Measurements from ENCODE around the gene MRPL44.
"Not testable (repeated sequence)": the region's sequence is repeated elsewhere in the genome, so short reads cannot be mapped to it uniquely, and the experiment has no call there.

Gene MRPL44

GRCh38 chr2:223937535-223937934 lies 19.7 kb upstream of the MRPL44 start:
- CTCF ChIA-PET = no interaction called here
- Histone ChIP-seq H3K27ac (ENCODE audit: insufficient read depth in 1 of 2, low read depth in 1 of 2, low read length in 2 of 2, poor library complexity in 1 of 2, severe bottlenecking in 2 of 2) (no peak overlapping the region), H3K36me3 (ENCODE audit: control insufficient read depth in 4 of 4, insufficient read depth in 4 of 4, low read length in 3 of 4) (peaks cover 0 to 2% (median 0%) of the 10 kb centered on the region in 4 experiments), H3K4me3 (ENCODE audit: control insufficient read depth in 1 of 7, extremely low read depth in 1 of 7, insufficient read depth in 4 of 7, low read depth in 2 of 7, low read length in 6 of 7) (no peak overlapping the region), H3K9me3 (ENCODE audit: control extremely low read depth in 1 of 5, control insufficient read depth in 4 of 5, insufficient read depth in 2 of 5, low read depth in 1 of 5, low read length in 4 of 5) (no peaks in the 10 kb centered on the region), H3K27me3 (replicated peaks in 2 of 5; ENCODE audit: control insufficient read depth in 4 of 5, insufficient read depth in 5 of 5, low read length in 4 of 5) (no peaks in the 10 kb centered on the region), H3K4me1 (ENCODE audit: control extremely low read depth in 1 of 4, control insufficient read depth in 4 of 4, insufficient read depth in 4 of 4, low read length in 3 of 4) (peaks cover 0 to 9% (median 0%) of the 10 kb centered on the region in 4 experiments)
- DNase-seq = no peak
- WGBS (ENCODE audit: insufficient coverage) = 0% methylated on average over 1 of the region's 1 CpG
- POLR2A ChIA-PET = no interaction called here

GRCh38 chr2:223939438-223939837 lies 17.8 kb upstream of the MRPL44 start:
- H3K4me3 ChIP-seq (ENCODE audit: control insufficient read depth in 1 of 7, extremely low read depth in 1 of 7, insufficient read depth in 4 of 7, low read depth in 2 of 7, low read length in 6 of 7); CTCF ChIA-PET; H3K36me3 ChIP-seq (ENCODE audit: control insufficient read depth in 4 of 4, insufficient read depth in 4 of 4, low read length in 3 of 4); POLR2A ChIA-PET; H3K27ac ChIP-seq (ENCODE audit: insufficient read depth in 1 of 2, low read depth in 1 of 2, low read length in 2 of 2, poor library complexity in 1 of 2, severe bottlenecking in 2 of 2); H3K27me3 ChIP-seq (replicated peaks in 2 of 5; ENCODE audit: control insufficient read depth in 4 of 5, insufficient read depth in 5 of 5, low read length in 4 of 5); H3K9me3 ChIP-seq (ENCODE audit: control extremely low read depth in 1 of 5, control insufficient read depth in 4 of 5, insufficient read depth in 2 of 5, low read depth in 1 of 5, low read length in 4 of 5): not testable (repeated sequence)
- DNase-seq = peak in 2 of 3 donors; percentile 44 to 51
- H3K4me1 ChIP-seq (ENCODE audit: control extremely low read depth in 1 of 4, control insufficient read depth in 4 of 4, insufficient read depth in 4 of 4, low read length in 3 of 4) = peaks cover 0 to 22% (median 8%) of the 10 kb centered on the region in 4 experiments
- WGBS (ENCODE audit: insufficient coverage) = no CpG with 5 or more reads among the region's 2 CpGs

DNA sequence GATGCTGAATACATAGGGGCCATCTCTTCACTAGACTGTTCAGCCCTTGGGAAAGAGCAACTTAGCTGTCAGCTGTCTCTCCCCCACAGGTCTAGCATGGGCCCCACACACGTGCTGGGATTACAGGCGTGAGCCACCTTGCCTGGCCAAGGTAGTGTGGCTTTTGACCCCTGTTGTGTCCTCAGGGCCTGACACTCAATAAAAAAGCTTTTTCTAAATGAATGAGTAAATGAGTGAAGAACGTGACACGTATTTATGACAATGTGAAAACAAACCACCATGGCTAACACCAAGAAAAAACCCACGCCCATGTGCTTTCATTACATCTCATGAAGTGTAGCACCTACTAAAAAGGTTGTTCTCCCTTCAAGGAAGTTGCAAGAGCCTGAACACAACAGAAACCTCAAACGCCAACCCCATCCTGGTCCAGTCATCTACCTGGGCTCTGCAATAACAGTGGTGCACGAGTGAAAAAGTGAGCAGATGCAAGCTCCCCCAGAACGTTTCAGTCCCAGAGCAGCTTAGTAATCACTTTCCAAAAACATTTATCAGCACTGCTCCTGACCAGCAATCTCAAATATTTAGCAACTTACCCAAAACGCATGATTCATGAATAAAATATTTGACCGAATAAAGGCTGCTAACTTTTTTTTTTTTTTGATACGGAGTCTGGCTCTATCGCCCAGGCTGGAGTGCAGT lies 15.5 kb upstream of the MRPL44 start:
- no peaks in the 10 kb centered on the region for H3K9me3 ChIP-seq (ENCODE audit: control extremely low read depth in 1 of 5, control insufficient read depth in 4 of 5, insufficient read depth in 2 of 5, low read depth in 1 of 5, low read length in 4 of 5)
- ChIA-PET POLR2A (interaction anchor here (0.6 kb wide), 1 partner anchor 52 kb away, joined by 4 read pairs; no protein-coding TSS in a partner anchor), CTCF (interaction anchor here (1.3 kb wide), 1 partner anchor 17 kb away, joined by 3 read pairs; no protein-coding TSS in a partner anchor)
- no peak for DNase-seq
- no peak overlapping the region for H3K4me3 ChIP-seq (ENCODE audit: control insufficient read depth in 1 of 7, extremely low read depth in 1 of 7, insufficient read depth in 4 of 7, low read depth in 2 of 7, low read length in 6 of 7)
- no peaks in the 10 kb centered on the region for H3K27me3 ChIP-seq (replicated peaks in 2 of 5; ENCODE audit: control insufficient read depth in 4 of 5, insufficient read depth in 5 of 5, low read length in 4 of 5)
- H3K36me3 ChIP-seq (ENCODE audit: control insufficient read depth in 4 of 4, insufficient read depth in 4 of 4, low read length in 3 of 4) = peaks cover 0 to 2% (median 0%) of the 10 kb centered on the region in 4 experiments
- no peak overlapping the region for H3K27ac ChIP-seq (ENCODE audit: insufficient read depth in 1 of 2, low read depth in 1 of 2, low read length in 2 of 2, poor library complexity in 1 of 2, severe bottlenecking in 2 of 2)
- WGBS (ENCODE audit: insufficient coverage) = 92% methylated on average over 7 of the region's 12 CpGs
- peaks cover 0 to 21% (median 11%) of the 10 kb centered on the region in 4 experiments for H3K4me1 ChIP-seq (ENCODE audit: control extremely low read depth in 1 of 4, control insufficient read depth in 4 of 4, insufficient read depth in 4 of 4, low read length in 3 of 4)

GRCh38 chr2:223943135-223943534 lies 14.1 kb upstream of the MRPL44 start:
- no peaks in the 10 kb centered on the region for H3K27me3 ChIP-seq (replicated peaks in 2 of 5; ENCODE audit: control insufficient read depth in 4 of 5, insufficient read depth in 5 of 5, low read length in 4 of 5)
- no peak for DNase-seq
- peaks cover 0 to 2% (median 0%) of the 10 kb centered on the region in 4 experiments for H3K36me3 ChIP-seq (ENCODE audit: control insufficient read depth in 4 of 4, insufficient read depth in 4 of 4, low read length in 3 of 4)
- H3K4me3 ChIP-seq (ENCODE audit: control insufficient read depth in 1 of 7, extremely low read depth in 1 of 7, insufficient read depth in 4 of 7, low read depth in 2 of 7, low read length in 6 of 7) = no peak overlapping the region
- H3K27ac ChIP-seq (ENCODE audit: insufficient read depth in 1 of 2, low read depth in 1 of 2, low read length in 2 of 2, poor library complexity in 1 of 2, severe bottlenecking in 2 of 2) = no peak overlapping the region
- H3K4me1 ChIP-seq (ENCODE audit: control extremely low read depth in 1 of 4, control insufficient read depth in 4 of 4, insufficient read depth in 4 of 4, low read length in 3 of 4) = peaks cover 0 to 15% (median 10%) of the 10 kb centered on the region in 4 experiments
- ChIA-PET POLR2A (interaction anchor here (0.6 kb wide), 1 partner anchor 10 kb away, joined by 3 read pairs; no protein-coding TSS in a partner anchor), CTCF (interaction anchor here (0.6 to 1.7 kb wide), 5 partner anchors 9 to 464 kb away, joined by 3 to 4 read pairs (median 3); no protein-coding TSS in a partner anchor)
- WGBS (ENCODE audit: insufficient coverage) = 80% methylated on average over 1 of the region's 1 CpG
- H3K9me3 ChIP-seq (ENCODE audit: control extremely low read depth in 1 of 5, control insufficient read depth in 4 of 5, insufficient read depth in 2 of 5, low read depth in 1 of 5, low read length in 4 of 5) = no peaks in the 10 kb centered on the region

DNA sequence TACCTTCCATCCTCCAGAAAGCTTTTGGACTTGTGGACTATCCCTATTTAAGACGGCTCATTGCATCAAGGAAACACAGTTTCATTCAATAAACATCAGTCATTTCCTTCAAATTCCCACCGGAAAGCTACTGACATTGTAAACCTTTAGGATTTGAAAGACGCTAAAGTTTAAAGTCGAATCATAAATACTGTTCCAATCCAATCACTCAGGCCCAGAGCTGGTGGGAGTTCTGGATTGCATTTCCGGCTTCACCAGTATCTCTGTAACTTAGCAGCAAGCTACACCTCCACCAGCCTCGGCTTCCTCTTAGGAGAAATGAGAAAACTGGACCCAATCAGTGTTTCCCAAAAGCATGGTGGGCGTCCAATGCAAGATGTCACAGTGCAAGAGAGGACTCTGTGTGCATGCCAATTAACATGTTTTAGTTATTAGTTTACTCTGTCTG lies 13.7 kb upstream of the MRPL44 start:
- no peak for DNase-seq
- Histone ChIP-seq H3K27ac (ENCODE audit: insufficient read depth in 1 of 2, low read depth in 1 of 2, low read length in 2 of 2, poor library complexity in 1 of 2, severe bottlenecking in 2 of 2) (no peak overlapping the region), H3K4me1 (ENCODE audit: control extremely low read depth in 1 of 4, control insufficient read depth in 4 of 4, insufficient read depth in 4 of 4, low read length in 3 of 4) (peaks cover 0 to 15% (median 10%) of the 10 kb centered on the region in 4 experiments), H3K9me3 (ENCODE audit: control extremely low read depth in 1 of 5, control insufficient read depth in 4 of 5, insufficient read depth in 2 of 5, low read depth in 1 of 5, low read length in 4 of 5) (no peaks in the 10 kb centered on the region), H3K27me3 (replicated peaks in 2 of 5; ENCODE audit: control insufficient read depth in 4 of 5, insufficient read depth in 5 of 5, low read length in 4 of 5) (no peaks in the 10 kb centered on the region), H3K4me3 (ENCODE audit: control insufficient read depth in 1 of 7, extremely low read depth in 1 of 7, insufficient read depth in 4 of 7, low read depth in 2 of 7, low read length in 6 of 7) (peak overlapping the region in 4 of 7 experiments; percentile 85 to 90 (median 88)), H3K36me3 (ENCODE audit: control insufficient read depth in 4 of 4, insufficient read depth in 4 of 4, low read length in 3 of 4) (peaks cover 0 to 2% (median 0%) of the 10 kb centered on the region in 4 experiments)
- 79% methylated on average over 5 of the region's 7 CpGs for WGBS (ENCODE audit: insufficient coverage)
- CTCF ChIA-PET = interaction anchor here (0.6 to 1.7 kb wide), 5 partner anchors 10 to 464 kb away, joined by 3 to 4 read pairs (median 3); no protein-coding TSS in a partner anchor
- POLR2A ChIA-PET = interaction anchor here (0.6 kb wide), 1 partner anchor 9 kb away, joined by 3 read pairs; no protein-coding TSS in a partner anchor

- DNase-seq = peak; percentile 33 to 62 (median 58)
- Histone ChIP-seq H3K9me3 (ENCODE audit: control extremely low read depth in 1 of 5, control insufficient read depth in 4 of 5, insufficient read depth in 2 of 5, low read depth in 1 of 5, low read length in 4 of 5) (no peaks in the 10 kb centered on the region), H3K27ac (ENCODE audit: insufficient read depth in 1 of 2, low read depth in 1 of 2, low read length in 2 of 2, poor library complexity in 1 of 2, severe bottlenecking in 2 of 2) (peak overlapping the region in 1 of 2 experiments; percentile 68), H3K27me3 (replicated peaks in 2 of 5; ENCODE audit: control insufficient read depth in 4 of 5, insufficient read depth in 5 of 5, low read length in 4 of 5) (no peaks in the 10 kb centered on the region), H3K4me3 (ENCODE audit: control insufficient read depth in 1 of 7, extremely low read depth in 1 of 7, insufficient read depth in 4 of 7, low read depth in 2 of 7, low read length in 6 of 7) (peak overlapping the region; percentile 77 to 90 (median 86)), H3K4me1 (ENCODE audit: control extremely low read depth in 1 of 4, control insufficient read depth in 4 of 4, insufficient read depth in 4 of 4, low read length in 3 of 4) (peaks cover 0 to 15% (median 10%) of the 10 kb centered on the region in 4 experiments), H3K36me3 (ENCODE audit: control insufficient read depth in 4 of 4, insufficient read depth in 4 of 4, low read length in 3 of 4) (peaks cover 0 to 2% (median 0%) of the 10 kb centered on the region in 4 experiments)
- POLR2A ChIA-PET = interaction anchor here (1.5 kb wide), 1 partner anchor 13 kb away, joined by 4 read pairs; the partner anchor contains the start of gene MRPL44
- WGBS (ENCODE audit: insufficient coverage) = under 1% methylated on average over 40 of the region's 46 CpGs
- CTCF ChIA-PET = interaction anchor here (1.0 to 2.1 kb wide), 3 partner anchors 10 to 34 kb away, joined by 3 to 17 read pairs (median 4); no protein-coding TSS in a partner anchor
Observed at GRCh38 chr2:223944166-223944702, 13.0 kb upstream of the MRPL44 start.
